Suprapubic skin (tissue), 4 donors: ENCODE data around the gene C2orf49. TPM values are rescaled to one million over a fixed set of nuclear protein-coding genes. Genes with fewer than 3 reads are reported as not detected.

Source experiments
- DNase-seq, 2 donors: peaks; one replicate each; pipeline ENCODE4 v3.0.0-alpha.2; 2019; ENCODE audit warnings: low spot score in 2 of 2
- H3K27ac ChIP-seq: fragments of 200-600 bp; sonication (generic); one replicate; pipeline ENCODE4 v1.5.1; 2019
- H3K27me3 ChIP-seq: fragments of 200-600 bp; sonication (generic); one replicate; pipeline ENCODE4 v1.5.1; 2019
- H3K36me3 ChIP-seq: fragments of 200-600 bp; sonication (generic); one replicate; pipeline ENCODE4 v1.5.1; 2019
- H3K4me1 ChIP-seq: fragments of 200-600 bp; sonication (generic); one replicate; pipeline ENCODE4 v1.5.1; 2019
- H3K4me3 ChIP-seq: fragments of 200-600 bp; sonication (generic); one replicate; pipeline ENCODE4 v1.5.1; 2019; ENCODE audit warnings: mild to moderate bottlenecking
- H3K9me3 ChIP-seq: fragments of 200-600 bp; sonication (generic); one replicate; pipeline ENCODE4 v1.5.1; 2019
- EP300 ChIP-seq: sonication (generic); formaldehyde crosslinking; IDR thresholded peaks from one replicate; pipeline ENCODE4 v1.6.1; 2017; ENCODE audit warnings: antibody characterized with exemption
- POLR2A ChIP-seq, 2 donors: fragments of 450-650 bp; IDR thresholded peaks; one replicate each; pipeline ENCODE4 v1.6.1; 2017; ENCODE audit warnings: antibody characterized with exemption in 2 of 2, mild to moderate bottlenecking in 2 of 2, moderate library complexity in 2 of 2
- POLR2AphosphoS5 ChIP-seq, 3 donors: sonication (generic); formaldehyde crosslinking; IDR thresholded peaks; one replicate each; pipeline ENCODE4 v1.6.1; 2017; ENCODE audit warnings: antibody characterized with exemption in 3 of 3
- WGBS: methylation state at CpG from one replicate; pipeline ENCODE4 v1.1.5; 2018; 5-methylcytosine and 5-hydroxymethylcytosine counted together
- total RNA-seq, 4 donors: library from RNA; depleted of rRNA; stranded (reverse); fragments of >200 nt; gene quantifications; one replicate each; pipeline ENCODE4 v1.1.0, GENCODE V29; 2016
- TF ChIP-seq, protein P1 (sequence below), 2 donors: fragments of 200-600 bp in 1 of 2; fragments of 450-650 bp in 1 of 2; sonication (generic) in 1 of 2; IDR thresholded peaks; one replicate each; pipeline ENCODE4 v1.5.1; 2016 to 2019; ENCODE audit warnings: antibody characterized with exemption in 2 of 2, mild to moderate bottlenecking in 1 of 2, moderate library complexity in 1 of 2

C2orf49 gene
- total RNA-seq, 4 donors from 2014 or later: 17.5 to 33.6 (median 27.8) TPM

GRCh38 chr2:105329561-105330495 is 7.5 kb upstream of the C2orf49 start, which contains the start of gene TGFBRAP1:
TSS of gene TGFBRAP1 (minus strand) at chr2:105329735. CDS start at chr2:105308301, 21,434 bp downstream.
- no peaks in the 10 kb centered on the region for H3K27me3 ChIP-seq
- WGBS: 13% methylated on average over 7 of the region's 101 CpGs
- H3K36me3 ChIP-seq: no peaks in the 10 kb centered on the region
- H3K4me3 ChIP-seq: peak within 1 kb of the TSS; percentile 84
- TF ChIP-seq, protein P1, sequence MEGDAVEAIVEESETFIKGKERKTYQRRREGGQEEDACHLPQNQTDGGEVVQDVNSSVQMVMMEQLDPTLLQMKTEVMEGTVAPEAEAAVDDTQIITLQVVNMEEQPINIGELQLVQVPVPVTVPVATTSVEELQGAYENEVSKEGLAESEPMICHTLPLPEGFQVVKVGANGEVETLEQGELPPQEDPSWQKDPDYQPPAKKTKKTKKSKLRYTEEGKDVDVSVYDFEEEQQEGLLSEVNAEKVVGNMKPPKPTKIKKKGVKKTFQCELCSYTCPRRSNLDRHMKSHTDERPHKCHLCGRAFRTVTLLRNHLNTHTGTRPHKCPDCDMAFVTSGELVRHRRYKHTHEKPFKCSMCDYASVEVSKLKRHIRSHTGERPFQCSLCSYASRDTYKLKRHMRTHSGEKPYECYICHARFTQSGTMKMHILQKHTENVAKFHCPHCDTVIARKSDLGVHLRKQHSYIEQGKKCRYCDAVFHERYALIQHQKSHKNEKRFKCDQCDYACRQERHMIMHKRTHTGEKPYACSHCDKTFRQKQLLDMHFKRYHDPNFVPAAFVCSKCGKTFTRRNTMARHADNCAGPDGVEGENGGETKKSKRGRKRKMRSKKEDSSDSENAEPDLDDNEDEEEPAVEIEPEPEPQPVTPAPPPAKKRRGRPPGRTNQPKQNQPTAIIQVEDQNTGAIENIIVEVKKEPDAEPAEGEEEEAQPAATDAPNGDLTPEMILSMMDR (IDR thresholded peaks at IDR 0.05): no peak
- TF ChIP-seq POLR2A (IDR thresholded peaks at IDR 0.05): peak in 1 of 2 donors; percentile 52
- peak in 1 of 2 donors; percentile 82 for DNase-seq
- peaks cover 32% of the 10 kb centered on the region for H3K4me1 ChIP-seq
- peak within 1 kb of the TSS; percentile 93 for H3K27ac ChIP-seq
- no peaks in the 10 kb centered on the region for H3K9me3 ChIP-seq

GRCh38 chr2:105330681-105331375 is 6.5 kb upstream of the C2orf49 start:
- Histone ChIP-seq H3K4me1 (peaks cover 26% of the 10 kb centered on the region), H3K27ac (no peak overlapping the region), H3K4me3 (peak overlapping the region; percentile 84), H3K9me3 (no peaks in the 10 kb centered on the region), H3K36me3 (no peaks in the 10 kb centered on the region), H3K27me3 (no peaks in the 10 kb centered on the region)
- 93% methylated on average over 4 of the region's 4 CpGs for WGBS
- TF ChIP-seq, protein P1 (IDR thresholded peaks at IDR 0.05): no peak
- TF ChIP-seq EP300 (no peak), POLR2A (IDR thresholded peaks at IDR 0.05) (no peak), POLR2AphosphoS5 (IDR thresholded peaks at IDR 0.05) (no peak)
- DNase-seq: no peak

DNA sequence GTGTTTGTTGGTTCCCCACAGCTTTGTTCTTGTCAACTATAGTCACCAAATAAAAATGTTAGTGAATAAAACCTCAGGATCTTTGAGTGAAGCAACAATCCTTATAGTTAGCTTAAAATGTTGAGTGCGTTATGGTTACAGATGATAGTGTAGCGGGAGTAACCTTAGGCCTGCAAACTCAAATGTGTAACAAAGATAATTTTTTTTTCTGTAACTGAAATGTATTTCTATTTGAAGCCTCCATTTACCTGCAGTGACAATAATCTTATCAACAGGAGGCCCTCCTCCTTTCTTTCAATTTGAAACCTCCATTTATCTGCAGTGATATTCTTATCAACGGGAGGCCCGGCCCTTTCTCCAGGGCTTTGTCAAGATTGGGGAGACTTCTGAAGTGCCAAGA is 3.1 kb upstream of the C2orf49 start:
- Histone ChIP-seq H3K27ac (no peak overlapping the region), H3K4me3 (no peak overlapping the region), H3K9me3 (no peaks in the 10 kb centered on the region), H3K4me1 (peaks cover 33% of the 10 kb centered on the region), H3K27me3 (no peaks in the 10 kb centered on the region), H3K36me3 (no peaks in the 10 kb centered on the region)
- no peak for DNase-seq
- TF ChIP-seq, protein P1 (IDR thresholded peaks at IDR 0.05): no peak
- TF ChIP-seq EP300 (no peak), POLR2A (IDR thresholded peaks at IDR 0.05) (no peak), POLR2AphosphoS5 (IDR thresholded peaks at IDR 0.05) (no peak)
- WGBS: 94% methylated on average over 4 of the region's 4 CpGs

DNA sequence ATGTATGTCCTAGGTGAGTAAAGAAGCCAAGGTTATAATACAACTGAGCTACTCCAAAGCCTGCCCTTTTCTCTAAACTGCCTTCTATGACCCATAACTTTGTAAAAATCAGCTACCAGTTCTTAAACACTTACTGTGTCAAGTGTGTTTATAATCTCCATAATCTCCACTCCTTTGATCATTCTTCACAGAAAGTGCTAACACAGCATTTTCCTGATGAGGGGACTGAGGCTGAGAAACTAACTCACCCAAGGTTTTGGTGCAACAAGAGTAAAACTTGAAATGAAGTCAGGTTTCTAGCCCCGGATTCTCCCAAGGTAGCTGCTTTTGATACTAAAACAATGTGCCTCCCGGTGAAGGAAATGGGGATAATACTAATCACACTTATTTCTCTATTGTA is 1.9 kb upstream of the C2orf49 start:
- Histone ChIP-seq H3K27me3 (no peaks in the 10 kb centered on the region), H3K4me3 (no peak overlapping the region), H3K9me3 (no peaks in the 10 kb centered on the region), H3K36me3 (peaks cover 5% of the 10 kb centered on the region), H3K4me1 (peaks cover 29% of the 10 kb centered on the region), H3K27ac (no peak overlapping the region)
- TF ChIP-seq, protein P1 (IDR thresholded peaks at IDR 0.05): no peak
- no peak for TF ChIP-seq POLR2A (IDR thresholded peaks at IDR 0.05)
- TF ChIP-seq EP300: no peak
- no peak for TF ChIP-seq POLR2AphosphoS5 (IDR thresholded peaks at IDR 0.05)
- WGBS: 87% methylated on average over 2 of the region's 2 CpGs
- DNase-seq: no peak

DNA sequence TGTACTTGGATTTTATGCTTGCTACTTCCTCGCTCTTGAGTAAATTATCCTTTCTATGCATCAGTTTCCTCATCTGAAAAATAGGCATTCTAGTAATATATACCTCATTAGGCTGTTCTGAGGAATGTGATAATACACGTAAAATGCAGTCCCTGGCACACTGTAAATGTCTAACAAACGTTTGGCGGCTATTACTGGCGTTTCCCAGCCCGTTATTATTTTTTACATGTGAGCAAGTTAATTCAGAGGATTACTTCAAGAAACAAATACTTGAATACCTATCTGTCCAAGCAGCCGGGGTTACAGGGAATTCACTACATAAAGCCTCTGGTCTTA is 586 bp upstream of the C2orf49 start:
- Histone ChIP-seq H3K9me3 (no peaks in the 10 kb centered on the region), H3K4me3 (peak overlapping the region; percentile 93), H3K4me1 (peaks cover 25% of the 10 kb centered on the region), H3K36me3 (peaks cover 16% of the 10 kb centered on the region), H3K27me3 (no peaks in the 10 kb centered on the region), H3K27ac (peak overlapping the region; percentile 93)
- DNase-seq: no peak
- WGBS: 3% methylated on average over 7 of the region's 7 CpGs
- TF ChIP-seq POLR2A (IDR thresholded peaks at IDR 0.05) (no peak), EP300 (no peak), POLR2AphosphoS5 (IDR thresholded peaks at IDR 0.05) (no peak)
- TF ChIP-seq, protein P1 (IDR thresholded peaks at IDR 0.05): no peak
